Epithelial cell of esophagus (primary cell): ENCODE measurements around the gene CSNK2A2.

Experiments used
- DNase-seq: peaks from one replicate; pipeline ENCODE4 v3.0.0; 2010; ENCODE audit warnings: low read depth
- H3K4me3 ChIP-seq: 2 replicates; pipeline ENCODE4 v1.5.1; 2011; ENCODE audit warnings: mild to moderate bottlenecking, low read length, control low read depth
- TF ChIP-seq, protein P1 (sequence below): IDR thresholded peaks from 2 replicates; pipeline ENCODE4 v1.5.1; 2011; ENCODE audit warnings: low read depth, mild to moderate bottlenecking, low read length, control low read depth, inconsistent platforms; ENCODE audit not compliant: insufficient read depth; ENCODE audit errors: missing control alignments

The CSNK2A2 gene

GRCh38 chr16:58170223-58170622 lies 27.7 kb downstream of the CSNK2A2 start:
- TF ChIP-seq, protein P1, sequence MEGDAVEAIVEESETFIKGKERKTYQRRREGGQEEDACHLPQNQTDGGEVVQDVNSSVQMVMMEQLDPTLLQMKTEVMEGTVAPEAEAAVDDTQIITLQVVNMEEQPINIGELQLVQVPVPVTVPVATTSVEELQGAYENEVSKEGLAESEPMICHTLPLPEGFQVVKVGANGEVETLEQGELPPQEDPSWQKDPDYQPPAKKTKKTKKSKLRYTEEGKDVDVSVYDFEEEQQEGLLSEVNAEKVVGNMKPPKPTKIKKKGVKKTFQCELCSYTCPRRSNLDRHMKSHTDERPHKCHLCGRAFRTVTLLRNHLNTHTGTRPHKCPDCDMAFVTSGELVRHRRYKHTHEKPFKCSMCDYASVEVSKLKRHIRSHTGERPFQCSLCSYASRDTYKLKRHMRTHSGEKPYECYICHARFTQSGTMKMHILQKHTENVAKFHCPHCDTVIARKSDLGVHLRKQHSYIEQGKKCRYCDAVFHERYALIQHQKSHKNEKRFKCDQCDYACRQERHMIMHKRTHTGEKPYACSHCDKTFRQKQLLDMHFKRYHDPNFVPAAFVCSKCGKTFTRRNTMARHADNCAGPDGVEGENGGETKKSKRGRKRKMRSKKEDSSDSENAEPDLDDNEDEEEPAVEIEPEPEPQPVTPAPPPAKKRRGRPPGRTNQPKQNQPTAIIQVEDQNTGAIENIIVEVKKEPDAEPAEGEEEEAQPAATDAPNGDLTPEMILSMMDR: no peak
- H3K4me3 ChIP-seq: no peak overlapping the region
- no peak for DNase-seq

DNA sequence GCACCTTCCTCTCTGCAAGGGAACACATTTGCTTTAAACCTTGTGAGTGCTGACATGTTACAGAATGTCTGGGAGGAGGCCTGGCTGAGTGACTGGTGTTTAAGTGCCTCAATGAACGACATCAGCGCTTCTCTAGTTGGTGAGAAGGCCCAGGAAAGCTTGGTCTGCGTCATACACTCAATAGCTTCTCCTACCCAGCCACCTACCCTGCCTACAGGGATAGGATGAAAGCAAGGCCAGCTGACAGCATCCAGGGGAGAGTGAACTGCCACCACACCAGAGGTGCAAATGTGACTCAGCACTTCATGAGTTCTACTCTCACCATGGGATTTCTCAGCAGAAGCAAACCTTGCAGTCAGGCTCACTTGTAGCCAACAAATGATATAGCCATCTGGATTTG lies 37.1 kb downstream of the CSNK2A2 start:
- TF ChIP-seq, protein P1: no peak
- DNase-seq: no peak
- H3K4me3 ChIP-seq: no peak overlapping the region

GRCh38 chr16:58158725-58159124 lies 39.2 kb downstream of the CSNK2A2 start:
- TF ChIP-seq, protein P1: no peak
- no peak for DNase-seq
- no peak overlapping the region for H3K4me3 ChIP-seq

DNA sequence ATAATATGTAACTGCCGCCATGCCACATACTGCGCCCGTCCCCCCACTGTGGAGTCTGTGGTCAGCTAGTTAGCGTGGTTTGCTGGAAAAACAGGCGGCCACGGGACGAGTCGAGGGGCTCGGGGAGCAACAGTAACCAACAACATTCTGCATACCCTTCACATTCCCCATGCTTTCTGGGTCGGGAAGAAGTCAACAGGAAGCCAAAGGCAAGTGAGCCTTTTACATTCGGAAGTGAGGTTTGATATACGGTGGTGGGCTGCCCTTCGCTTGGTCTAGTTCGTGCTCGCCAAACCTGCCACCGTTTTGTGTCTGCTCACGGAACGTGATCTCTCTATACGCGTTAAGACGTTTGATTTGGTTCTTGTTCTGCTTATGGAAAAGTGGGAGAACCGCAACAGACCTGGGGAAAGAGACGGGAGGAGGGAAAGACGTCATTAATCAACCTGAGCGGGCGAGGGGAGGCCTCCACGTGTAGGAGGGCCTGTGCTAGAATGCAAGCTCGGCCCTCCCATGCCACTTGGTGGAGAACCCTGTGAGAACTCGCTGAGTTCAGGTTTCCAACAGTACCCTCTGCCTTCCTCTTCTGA lies 39.9 kb downstream of the CSNK2A2 start:
- DNase-seq: no peak
- H3K4me3 ChIP-seq: no peak overlapping the region
- TF ChIP-seq, protein P1: no peak

- H3K4me3 ChIP-seq: no peak overlapping the region
- DNase-seq: no peak
- TF ChIP-seq, protein P1: no peak
These were observed 40.7 kb downstream of the CSNK2A2 start for GRCh38 chr16:58157239-58157638.

- H3K4me3 ChIP-seq: no peak overlapping the region
- no peak for DNase-seq
- TF ChIP-seq, protein P1: no peak
These were observed 42.1 kb downstream of the CSNK2A2 start for GRCh38 chr16:58155839-58156238.

DNA sequence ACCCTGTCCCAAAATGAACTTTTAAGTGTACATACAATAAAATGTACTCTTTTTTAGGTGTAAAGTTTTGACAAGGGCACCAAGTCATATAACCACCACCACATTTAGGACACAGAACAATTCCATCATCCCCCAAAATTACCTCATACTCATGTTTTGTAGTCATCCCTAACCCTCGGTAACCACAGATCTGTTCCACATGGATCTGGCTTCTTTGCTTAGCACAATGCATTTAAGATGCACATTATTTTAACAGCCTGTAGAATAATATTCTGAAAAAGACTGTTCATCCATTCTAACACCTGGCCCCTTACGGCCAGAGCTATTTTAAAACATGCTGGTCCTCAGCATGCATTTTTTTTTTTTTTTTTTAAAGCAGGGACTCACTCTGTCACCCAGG lies 43.6 kb downstream of the CSNK2A2 start:
- no peak for DNase-seq
- H3K4me3 ChIP-seq: no peak overlapping the region
- TF ChIP-seq, protein P1: no peak
